Activated T-helper 1 cell treated with anti-CD3 and anti-CD28 coated beads, Interleukin-2, amount 50 U/mL, for 16 hours (primary cell): ENCODE results near the gene ERI3.

ENCODE experiments used
- DNase-seq, 2 donors: peaks; one replicate each; pipeline ENCODE4 v3.0.0-alpha.2; 2020; ENCODE audit warnings: low read depth in 1 of 2, low spot score in 1 of 2

Gene ERI3

DNA sequence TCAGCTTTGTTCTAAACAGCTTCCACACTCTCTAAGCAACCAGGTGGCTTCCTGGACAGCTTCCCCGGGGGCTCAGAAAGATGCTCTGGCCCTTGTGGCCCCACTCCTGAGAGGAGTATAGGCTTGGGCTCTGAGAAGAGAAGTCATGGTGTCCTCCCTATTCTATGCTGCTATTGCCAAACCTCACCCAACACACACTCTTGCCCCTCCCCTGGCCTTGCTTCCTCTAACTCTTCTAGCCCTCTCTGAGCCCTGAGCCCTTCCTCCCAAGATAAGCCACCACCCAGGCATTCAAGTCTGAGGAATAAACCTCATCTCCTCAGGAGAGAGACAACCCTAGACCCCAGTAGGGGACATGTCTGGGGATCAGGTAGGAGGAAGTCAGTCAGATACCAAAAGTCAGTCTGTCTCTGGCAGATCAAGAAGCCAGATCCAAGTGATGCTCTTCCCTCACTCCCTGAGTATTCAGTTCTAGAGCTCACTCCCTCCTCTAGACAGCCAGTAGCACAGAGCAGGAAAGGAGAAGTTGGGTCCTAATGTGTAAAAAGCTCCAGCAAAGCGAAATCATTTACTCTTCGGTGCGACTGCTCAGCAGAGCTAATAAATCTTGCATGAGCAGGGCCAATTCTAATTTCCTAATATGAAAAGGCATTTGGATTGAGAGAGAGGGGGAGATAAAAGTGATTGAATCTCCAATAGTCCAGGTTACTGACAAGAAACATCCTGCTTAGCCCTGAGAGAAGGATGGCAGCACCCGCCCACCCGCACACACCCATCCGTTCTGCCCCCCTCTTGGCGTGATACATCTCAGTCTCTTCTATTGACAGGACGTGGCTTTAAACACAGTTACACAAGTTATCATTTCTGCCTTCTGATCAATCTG, 91.2 kb downstream of the ERI3 start:
- no peak for DNase-seq

DNA sequence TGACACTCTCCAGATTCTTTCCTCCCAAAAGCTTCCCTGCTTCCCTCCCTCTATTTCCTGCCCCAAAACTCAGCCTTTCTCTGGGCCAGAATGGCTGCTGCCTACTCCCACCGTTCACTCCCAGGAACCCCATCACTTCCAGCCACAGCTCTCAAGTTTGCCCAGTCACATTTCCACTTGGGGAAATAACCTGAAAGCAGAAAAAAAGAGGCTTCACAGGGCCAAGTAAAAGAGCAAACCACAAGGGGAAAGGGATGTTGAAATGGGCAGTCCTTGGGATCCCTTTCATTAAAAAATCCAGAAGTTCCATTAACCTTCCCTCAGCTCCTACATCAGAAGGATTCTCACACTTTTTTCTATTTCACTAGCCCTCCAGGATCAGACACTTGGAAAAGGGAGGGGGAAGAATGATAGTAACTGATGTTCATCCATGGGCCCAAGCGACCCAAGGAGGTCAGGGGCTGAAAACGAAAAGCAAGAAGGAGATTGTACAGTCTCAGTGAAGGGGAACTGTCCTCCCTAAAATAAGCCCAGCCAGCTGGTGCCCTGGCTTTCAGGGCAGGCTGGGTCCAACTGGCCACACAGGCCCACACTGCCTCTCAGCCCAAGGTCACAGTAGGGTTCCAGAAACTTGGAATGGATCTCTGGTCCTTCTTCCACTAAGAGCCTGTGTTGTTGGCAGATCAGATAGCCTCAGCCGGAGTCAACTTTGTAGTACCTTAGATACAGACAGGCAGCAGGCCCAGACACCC, 92.1 kb downstream of the ERI3 start:
- no peak for DNase-seq

DNA sequence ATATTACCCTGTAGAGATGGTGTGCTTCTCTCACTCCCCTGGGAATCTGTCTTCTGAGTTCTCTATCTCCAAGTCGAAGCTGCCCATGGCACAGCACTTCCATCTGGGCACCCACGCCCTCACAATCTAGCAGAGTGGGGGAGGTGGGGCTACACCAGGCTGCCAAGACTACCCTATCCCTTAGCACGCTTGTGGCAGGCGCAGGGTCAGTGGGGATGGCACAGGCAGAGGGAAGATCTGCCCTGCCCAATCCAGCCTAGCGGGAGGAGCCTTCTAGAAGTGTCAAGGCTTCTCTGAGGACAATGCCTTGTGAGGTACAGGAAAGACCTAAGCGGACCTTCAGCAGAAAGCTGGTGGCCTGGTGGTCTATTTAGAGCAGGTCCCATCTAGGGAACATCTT, 92.6 kb downstream of the ERI3 start:
- DNase-seq, result no peak

DNA sequence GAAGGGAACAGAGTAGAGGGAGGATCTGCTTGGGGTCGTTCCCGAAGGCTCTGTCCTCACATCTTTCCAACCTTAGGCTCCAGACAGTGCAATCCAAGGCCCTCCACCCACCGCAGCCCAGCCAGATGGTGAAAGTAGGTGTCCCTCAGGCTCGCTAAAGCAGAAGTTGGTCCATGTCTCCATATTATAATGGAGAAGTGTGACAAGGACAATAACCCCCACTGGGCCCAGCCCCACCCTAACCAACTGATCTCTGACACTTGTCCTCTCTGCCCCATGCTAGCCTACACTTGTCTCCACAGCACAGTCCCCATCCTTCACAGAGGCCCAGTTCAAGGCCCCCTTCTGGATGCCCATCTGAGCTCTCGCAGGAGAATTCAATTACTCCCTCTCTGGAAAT, 93.1 kb downstream of the ERI3 start:
- no peak for DNase-seq

DNA sequence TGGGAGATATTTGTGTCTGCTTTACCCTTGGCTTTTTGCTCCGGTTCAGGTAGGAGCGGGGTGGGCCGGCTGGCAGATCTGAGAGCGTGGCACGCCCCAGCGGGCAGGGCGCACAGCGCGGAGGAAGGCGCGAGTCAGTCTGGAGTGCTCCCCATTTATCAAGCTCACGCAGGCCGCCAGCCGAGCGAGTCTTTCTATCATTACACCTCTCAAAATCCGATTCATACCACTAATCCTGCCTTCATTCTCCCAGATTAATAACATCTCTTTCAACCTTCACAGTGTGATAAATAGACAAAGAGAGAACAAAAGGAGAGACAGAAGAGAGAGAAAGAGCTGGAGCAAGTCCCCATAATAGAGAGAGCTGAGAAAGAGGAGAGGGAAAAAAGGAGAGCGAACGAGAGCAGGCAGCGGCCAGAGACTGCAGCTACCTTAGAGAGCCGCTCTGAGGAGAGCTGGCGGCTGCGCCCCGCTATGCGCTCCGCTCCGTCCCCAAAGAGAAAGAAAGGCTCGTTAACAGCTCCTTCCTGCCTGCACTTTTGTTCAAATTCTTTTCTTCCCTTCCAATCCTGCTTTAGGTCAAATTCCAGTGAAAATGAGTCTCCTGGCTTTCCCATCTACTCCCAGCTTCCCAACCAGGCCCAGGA, 93.8 kb downstream of the ERI3 start:
- no peak for DNase-seq

DNA sequence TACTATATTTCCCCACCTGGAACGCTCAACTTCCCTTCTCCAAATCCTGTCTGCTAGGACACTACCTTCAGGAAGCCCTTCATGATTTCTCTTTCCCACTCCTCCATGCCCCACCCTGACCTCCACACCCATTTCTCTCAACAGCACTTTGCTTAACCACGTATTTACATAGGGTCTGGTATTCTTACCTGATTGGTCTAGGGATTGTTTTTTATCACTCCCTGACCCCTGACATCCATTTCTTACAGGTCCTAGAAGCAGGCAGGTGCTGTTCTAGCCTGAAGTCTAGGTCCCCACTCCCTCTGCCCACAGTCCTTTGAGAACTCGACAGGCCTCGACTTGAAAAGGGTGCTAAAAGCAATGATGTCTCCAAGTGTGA, 94.3 kb downstream of the ERI3 start:
- no peak for DNase-seq

DNA sequence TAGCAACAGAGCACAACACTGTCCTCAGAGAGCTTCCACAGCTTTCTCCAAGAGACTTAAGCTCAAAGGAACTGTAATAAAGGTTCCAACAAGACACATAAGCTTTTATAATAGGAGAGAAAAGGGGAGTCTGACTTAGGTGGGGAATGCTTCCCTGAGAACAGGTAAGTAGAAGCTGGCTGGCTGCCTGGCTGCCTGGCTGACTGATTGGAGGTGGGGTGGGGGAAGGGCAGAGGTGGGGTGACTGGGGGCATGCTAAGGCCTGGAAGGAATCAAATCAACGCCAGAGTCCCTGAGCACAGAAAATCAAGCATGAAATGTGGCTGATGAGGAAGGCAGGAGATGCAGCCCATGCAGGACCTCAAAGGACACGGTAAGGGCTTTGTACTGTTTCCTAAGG, 96.0 kb downstream of the ERI3 start:
- no peak for DNase-seq

DNA sequence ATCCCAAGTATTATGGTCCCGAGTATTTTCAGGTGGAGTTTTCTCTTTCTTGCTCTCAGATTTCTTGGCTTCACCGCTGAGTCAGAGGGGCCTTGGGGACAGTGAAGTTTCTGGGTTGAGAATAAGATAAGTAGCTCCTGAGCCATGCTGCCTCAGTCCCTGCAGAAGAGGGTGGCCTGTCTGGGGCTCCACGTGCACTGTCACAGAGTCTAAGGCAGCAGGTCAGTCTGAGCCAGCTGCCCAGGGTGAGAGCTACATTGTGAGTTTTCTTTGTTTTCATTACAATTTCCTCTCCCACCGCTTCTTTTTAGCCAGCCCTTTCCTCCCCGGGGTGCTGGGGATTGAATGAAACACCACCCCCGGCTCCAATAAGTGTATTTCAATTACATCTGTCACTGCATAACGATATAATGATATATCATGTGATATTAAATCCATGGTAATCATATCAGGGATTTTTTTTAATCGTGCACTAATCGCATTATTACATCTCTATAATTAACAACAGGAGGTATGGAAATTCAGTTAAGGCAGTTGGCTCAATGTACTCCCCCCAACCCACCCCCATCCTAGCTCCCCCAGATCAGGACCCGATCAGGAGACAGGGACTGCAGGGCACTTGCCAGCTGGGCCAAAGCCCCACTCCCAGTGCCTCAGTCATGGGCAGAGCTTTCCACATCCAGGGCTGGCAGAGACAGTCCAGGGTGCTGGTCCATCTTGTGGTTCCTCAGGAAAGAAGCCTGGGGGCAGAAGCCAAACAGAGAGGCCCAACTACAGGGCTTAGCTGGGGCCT, 98.1 kb downstream of the ERI3 start:
- DNase-seq, result no peak

DNA sequence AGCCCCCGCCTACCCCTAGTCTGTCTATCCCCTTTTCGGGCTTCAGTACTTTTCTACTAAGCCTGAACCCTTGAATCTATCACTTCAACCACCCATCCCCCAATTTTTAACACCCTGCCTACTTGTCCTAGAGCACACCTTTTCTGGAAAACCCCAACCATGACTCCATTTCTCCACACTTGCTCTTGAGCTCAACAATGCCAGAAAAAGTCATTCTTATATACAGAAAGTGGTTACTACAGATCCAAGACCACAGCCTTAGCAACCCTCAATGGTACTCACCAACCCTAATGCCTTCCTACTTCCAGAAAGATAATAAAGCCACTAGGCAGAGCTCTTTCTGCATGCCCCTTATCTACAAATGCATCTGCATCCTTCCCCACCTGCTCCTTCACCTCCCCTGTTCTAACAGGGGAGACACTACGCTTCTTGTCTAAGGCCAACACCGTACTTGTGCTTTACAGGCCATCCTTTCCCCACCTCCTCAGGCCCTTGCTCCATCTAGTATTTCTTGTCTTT, 100.6 kb downstream of the ERI3 start:
- no peak for DNase-seq

DNA sequence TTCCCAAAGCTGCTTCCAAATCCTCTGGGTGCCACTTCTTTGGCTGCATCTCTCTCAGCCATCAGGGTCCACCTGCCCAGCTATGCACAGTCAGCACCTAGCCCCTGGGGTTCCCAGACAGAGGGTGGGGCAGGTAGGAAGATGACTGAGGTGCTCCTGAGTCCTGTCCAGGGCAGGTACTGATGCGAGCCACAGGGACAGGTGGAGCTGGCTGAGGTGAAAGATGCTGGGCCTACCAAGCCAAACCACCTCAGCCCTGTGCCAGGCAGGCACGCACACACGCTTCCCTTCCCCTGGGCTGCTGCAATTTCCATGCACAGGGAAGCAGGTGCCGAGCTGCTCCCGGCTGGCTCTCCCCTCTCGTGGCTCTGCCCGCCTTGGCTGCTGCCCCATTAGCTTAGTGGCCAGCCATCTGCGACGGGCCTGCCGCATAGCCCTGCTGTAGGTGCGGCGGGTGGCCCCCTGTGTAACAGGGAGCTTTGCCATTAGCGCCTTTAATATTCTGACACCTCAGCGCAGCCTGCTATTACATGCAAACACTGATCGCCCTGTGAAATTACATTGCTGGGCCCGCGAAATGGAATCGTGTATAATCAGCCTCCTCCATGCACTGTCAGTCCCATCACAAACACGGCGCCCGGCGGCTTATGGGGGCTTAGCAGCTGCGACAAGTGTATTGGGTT, 102.9 kb downstream of the ERI3 start:
- DNase-seq, result no peak

DNA sequence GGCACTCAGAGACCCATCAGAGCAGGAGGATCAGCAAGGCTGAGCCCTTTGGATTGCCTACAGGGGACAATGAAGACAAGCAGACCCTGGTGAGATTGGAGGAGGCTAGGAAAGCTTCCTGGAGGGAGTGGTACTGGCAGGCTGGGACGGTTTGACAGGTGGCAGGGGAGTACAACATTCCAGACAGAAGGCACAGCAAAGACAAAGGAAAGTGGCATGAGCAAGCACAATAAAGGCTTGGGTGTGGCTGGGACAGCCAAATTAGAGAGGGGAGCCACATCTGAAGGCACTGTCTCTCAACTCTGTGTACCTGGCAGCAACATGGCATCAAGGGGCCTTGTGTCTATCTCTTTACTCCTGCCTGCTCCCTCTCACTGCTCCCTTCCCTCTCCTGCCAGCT, 103.6 kb downstream of the ERI3 start:
- DNase-seq, result no peak

DNA sequence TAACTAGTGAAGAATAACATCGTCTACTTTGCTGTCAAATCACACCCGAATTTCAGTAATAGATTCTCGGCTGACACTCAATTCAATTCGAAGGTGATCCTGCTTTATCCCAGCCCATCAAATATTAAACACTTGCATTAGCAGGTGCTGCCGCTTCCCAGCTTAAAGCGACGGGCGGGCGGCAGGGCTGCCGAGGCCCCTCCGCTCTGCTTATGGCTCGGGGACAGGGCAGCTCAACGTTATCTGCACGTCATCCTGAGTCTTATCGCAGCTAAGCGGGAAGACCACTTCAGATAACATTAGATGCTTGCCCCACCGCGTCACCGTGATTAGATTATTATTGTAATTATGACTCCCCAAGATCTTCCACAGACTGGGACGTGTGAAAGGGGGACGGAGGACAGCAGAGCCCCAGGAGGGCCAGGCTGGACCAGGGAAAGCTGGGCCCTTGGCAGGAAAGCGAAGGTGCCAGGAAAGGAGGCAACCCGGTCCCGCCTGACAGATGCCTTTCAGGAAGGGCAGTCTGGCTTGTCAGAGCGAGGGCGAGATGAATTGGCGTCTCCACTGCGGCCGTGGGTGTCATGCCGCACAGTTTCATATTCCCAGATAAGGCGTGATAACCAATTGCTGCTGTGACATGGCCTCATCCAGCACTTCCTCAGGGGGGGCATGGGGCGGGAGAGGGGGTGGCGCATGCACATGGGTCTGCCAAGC, 104.8 kb downstream of the ERI3 start:
- DNase-seq, result no peak

DNA sequence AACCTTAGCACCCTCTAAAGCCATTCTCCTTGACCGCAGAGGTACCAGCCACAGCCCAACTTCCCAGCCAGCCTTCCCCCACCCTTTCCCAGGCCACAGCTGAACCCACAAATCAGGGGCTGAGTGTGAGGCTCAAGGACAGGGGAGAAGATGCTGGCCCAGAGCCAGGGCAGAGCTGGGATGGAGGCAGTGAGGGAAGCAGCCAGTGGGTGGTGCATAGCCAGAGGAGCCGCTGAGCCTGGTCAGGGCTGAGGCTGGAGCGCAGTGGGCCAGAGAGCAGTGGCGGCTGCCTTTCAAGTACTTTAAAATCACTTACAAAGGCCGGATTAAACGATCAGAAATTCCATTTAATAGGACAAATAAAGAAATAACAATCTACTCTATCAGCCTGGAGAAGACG, 105.5 kb downstream of the ERI3 start:
- no peak for DNase-seq

DNA sequence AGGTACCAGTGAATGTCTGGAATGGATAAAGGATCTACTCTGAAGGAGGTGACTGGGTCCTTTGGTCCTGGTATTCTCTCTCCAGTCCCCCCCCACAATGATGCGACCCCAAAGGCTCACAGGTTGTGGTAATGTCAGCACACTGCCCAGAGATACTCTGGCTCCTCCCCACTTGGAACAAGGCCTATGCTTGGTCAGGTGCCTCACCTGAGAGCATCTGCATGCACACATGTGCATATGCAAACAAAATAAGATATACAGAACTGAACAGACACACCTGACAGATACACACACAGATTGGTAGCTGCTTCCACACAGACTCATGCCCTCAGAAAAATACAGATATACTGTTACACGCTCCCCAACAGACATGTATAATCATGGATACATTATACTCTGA, 108.3 kb downstream of the ERI3 start:
- DNase-seq, result no peak

DNA sequence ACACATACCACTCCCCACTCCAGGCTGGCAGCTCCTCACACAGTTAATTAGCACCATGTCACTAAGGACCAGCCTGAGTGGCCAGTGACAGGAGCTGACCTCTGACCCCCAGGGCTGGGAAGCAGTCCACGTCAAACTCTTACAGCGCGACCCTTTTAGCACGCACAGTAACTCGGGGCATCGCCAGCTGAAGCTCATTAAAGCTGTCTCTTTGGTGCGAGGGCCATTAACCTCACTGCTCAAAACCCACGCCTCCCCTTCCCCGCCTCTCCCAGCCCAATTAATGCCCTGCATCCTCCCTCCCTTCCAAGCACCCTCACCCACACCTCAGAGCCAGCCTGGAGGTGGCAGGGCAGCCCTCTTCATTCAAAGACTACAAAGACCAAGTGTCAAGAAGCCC, 110.1 kb downstream of the ERI3 start:
- no peak for DNase-seq

DNA sequence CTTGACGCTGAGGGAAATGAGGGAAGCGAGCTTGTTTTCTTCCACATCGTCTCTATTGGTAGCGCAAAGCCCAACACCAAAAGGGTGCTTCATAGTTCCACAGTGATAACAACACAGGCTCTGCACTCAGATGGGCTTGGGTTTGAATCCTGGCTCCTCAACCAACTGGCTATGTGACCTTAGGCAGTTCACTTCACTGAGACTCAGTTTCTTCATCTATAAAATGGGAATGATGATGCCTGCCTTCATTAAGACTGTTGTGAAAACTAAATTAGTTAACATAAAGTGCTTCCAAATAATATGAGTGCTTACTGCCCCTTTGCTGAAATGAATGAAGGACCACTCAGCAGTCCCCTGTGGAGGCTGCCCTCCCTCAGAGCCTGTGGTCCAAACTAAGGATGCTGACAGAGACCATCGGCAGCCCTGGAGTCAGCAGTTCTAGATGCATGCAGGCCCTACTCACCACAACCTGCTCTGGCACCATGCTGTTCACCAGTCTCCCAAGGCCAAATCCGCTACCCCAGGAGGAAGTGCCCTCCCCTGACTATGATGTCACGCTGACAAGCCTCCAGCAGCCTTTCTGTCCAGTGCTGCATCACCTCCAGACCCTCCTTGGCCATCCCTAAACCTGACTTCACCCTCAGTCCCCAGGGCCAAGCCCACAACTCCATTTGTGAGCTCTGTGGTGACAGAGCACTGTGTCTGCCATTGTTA, 111.1 kb downstream of the ERI3 start:
- DNase-seq, result no peak

DNA sequence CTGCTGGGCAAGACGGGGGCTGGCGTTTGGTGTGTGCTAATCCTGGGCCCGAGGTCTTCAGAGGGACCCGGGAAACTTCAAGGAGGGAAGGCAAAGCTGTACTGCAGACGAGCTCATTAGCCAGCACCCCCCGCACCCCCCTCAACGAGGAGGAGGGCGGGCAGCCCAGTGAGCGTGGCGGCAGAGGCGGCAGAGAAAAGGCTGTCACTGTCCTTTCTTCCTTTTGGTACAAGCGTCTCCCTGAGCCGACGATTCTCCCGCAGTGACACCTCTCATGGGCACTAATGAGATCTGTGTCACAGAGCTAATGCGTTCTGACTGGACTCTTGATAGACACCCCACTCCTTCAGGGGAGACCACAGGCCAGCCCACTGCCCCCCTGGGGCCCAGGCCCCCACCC, 112.3 kb downstream of the ERI3 start:
- no peak for DNase-seq

DNA sequence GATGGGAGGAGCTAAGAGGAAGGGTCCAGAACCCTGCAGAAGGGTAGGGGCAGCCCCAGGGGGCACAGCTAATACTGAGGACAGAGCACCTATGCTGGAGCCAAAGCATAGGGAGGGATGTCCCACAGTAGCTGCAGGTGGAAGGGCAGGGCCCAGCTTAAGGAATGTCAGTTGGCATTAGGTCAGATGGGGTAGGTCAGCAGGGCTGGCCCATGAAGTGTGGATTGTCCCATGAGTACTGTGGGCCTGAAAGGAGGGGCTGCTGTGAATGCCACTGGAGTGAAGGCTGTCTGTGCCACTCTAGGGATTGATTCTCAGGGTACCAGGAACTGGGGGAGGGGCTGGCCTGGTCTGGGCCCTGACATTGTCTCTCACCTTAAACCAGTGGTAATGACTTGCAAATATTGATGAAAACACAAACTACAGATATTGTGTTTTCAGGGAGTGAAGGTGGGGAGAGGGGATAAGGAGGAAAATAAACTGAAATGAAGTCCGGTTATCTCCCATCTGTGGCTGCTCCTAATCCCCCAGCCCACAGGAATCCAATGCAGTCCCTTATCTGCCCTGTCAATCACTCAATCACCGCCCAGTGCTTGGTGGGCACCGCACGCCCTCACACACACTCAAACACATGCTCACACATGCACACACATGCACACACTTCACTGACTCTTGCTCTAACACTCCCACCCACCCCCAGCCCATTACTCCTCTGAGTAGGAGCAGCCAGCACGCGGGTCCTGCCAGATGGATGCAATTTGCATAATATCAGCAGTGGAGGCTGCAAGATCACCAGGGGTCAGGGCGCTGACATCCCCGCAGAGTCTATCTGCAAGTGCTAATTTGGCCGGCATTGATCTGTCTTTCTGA, 114.0 kb downstream of the ERI3 start:
- DNase-seq, result no peak
